Skin epidermis (tissue), 12 donors: Measurements from ENCODE around the gene KIR3DL3.
"Not testable (repeated sequence)": the region's sequence is repeated elsewhere in the genome, so short reads cannot be mapped to it uniquely, and the experiment has no call there.

Experiments used
- H3K27ac ChIP-seq, 21 experiments: fragments of 200-600 bp; sonication (generic) in 11 of 21; one replicate each; pipeline ENCODE4 v1.5.0; 2020; ENCODE audit warnings: mild to moderate bottlenecking in 3 of 21, inconsistent platforms in 2 of 21, moderate library complexity in 2 of 21
- H3K4me3 ChIP-seq, 7 experiments: fragments of 200-600 bp; sonication (generic) in 2 of 7; one replicate each; pipeline ENCODE4 v1.5.0; 2020; ENCODE audit warnings: inconsistent platforms in 2 of 7, mild to moderate bottlenecking in 2 of 7, moderate library complexity in 1 of 7

The KIR3DL3 gene

DNA sequence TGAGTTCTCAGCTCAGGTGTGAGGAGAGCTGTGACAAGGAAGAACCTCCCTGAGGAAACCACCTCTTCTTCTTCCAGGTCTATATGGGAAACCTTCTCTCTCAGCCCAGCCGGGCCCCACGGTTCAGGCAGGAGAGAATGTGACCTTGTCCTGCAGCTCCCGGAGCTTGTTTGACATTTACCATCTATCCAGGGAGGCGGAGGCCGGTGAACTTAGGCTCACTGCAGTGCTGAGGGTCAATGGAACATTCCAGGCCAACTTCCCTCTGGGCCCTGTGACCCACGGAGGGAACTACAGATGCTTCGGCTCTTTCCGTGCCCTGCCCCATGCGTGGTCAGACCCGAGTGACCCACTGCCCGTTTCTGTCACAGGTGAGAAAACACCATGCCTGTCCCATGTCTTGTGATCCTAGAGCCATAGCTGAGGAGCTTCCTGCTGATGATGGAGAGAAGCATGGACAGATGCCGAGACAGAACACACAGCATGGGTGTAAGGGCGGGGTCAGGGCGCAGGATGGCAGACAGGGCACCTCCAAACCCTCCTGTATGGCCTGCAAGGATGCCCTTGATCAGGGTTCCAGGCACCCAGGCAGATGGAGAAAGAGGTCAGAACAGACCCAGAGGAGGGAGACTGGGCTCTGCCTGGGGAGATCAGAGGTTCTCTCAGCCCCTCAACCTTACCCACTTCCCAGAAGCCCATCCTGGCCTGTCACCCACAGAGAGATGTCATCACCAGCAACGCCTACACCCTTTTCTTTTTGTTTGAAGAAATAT lies 5.4 kb downstream of the KIR3DL3 start:
- Histone ChIP-seq H3K4me3 (no peak overlapping the region), H3K27ac (no peak overlapping the region)

DNA sequence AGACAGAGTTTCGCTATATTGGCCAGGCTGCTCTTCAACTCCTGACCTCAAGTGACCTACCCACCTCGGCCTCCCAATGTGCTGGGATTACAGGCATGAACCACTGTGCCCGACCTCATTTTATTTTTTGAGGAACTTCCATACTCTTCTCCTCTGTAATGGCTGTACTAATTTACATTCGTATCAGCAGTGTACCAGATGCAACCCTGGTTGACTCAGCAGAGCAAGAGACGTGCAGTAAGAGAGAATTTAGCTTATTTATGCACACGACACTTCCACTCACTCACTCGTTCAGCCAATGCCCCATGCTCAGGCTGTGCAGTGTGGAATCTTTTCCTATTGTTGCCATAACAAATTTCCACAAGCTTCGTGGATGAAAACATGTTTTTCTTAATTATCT lies 6.9 kb downstream of the KIR3DL3 start:
- Histone ChIP-seq H3K27ac (no peak overlapping the region), H3K4me3 (no peak overlapping the region)

DNA sequence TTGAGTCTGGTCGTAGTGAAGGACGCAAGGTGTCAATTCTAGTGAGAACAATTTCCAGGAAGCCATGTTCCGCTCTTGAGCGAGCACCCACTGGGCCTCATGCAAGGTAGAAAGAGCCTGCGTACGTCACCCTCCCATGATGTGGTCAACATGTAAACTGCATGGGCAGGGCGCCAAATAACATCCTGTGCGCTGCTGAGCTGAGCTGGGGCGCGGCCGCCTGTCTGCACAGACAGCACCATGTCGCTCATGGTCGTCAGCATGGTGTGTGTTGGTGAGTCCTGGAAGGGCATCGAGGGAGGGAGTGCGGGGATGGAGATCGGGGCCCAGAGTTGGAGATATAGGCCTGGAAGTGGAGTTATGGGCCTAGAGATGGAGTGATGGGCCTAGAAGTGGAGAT lies 14.1 kb downstream of the KIR3DL3 start, which contains the start of gene KIR2DL3:
Gene KIR2DL3, plus strand, starts transcription at position 208 of the 400 bp plus-strand sequence. Its CDS starts 33 bp downstream, at position 241.
- H3K4me3 ChIP-seq = not testable (repeated sequence)

DNA sequence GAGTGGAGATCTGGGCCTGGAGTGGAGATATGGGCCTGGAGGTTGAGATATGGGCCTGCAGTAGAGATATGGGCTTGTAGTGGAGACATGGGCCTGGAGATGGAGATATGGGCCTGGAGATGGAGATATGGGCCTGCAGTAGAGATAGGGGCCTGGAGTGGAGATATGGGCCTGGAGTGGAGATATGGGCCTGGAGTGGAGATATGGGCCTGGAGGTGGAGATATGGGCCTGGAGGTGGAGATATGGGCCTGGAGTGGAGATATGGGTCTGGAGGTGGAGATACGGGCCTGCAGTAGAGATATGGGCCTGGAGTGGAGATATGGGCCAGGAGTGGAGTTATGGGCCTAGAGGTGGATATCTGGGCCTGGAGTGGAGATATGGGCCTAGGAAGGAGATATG lies 14.5 kb downstream of the KIR3DL3 start:
- no peak overlapping the region for H3K4me3 ChIP-seq
- no peak overlapping the region for H3K27ac ChIP-seq

More for the DNA sequence above, 14.1 kb downstream of the KIR3DL3 start, which contains the start of gene KIR2DL3:
- H3K27ac ChIP-seq = not testable (repeated sequence)

DNA sequence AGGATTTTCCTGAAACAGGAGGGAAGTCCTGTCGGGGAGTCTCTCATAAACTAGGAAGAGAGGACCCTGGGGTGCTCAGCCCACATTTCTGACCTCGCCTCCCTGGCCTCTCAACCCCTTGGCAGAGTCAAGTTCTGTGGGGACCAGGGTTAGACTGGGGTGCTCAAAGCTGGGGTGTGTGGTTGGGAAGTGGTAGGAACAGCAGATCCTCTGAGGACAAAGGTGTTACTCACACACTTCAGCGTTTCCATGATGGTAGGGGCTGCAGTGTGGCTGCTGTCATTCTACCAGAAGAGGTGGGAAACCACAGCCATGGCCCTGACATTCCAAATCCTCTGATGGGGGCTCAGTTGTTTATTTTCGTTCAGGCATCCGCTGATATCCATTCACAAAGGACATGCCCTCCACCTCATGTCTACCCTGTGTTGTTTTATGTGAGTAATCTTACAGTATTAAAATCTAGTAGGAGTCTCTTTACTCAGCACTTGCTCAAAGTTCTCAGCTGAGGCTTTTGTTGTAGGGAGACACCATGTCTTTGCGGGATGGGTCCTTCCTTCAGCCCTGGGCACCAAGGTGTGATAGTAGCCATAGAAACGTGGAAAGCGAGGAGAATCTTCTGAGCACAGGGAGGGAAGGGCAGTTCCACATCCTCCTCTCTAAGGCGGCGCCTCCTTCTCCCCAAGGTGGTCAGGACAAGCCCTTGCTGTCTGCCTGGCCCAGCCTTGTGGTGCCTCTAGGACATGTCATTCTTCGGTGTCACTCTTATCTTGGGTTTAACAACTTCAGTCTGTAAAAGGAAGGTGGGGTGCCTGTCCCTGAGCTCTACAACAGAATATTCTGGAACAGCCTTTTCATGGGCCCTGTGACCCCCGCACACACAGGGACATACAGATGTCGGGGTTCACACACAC lies 15.6 kb downstream of the KIR3DL3 start:
- Histone ChIP-seq H3K27ac (no peak overlapping the region), H3K4me3 (no peak overlapping the region)

DNA sequence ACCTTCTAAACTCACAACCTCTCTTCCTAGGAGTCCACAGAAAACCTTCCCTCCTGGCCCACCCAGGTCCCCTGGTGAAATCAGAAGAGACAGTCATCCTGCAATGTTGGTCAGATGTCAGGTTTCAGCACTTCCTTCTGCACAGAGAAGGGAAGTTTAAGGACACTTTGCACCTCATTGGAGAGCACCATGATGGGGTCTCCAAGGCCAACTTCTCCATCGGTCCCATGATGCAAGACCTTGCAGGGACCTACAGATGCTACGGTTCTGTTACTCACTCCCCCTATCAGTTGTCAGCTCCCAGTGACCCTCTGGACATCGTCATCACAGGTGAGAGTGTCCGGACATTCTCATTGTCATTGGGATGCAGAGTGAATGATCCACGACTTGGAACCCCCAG lies 17.7 kb downstream of the KIR3DL3 start:
- not testable (repeated sequence) for H3K4me3 ChIP-seq, H3K27ac ChIP-seq

DNA sequence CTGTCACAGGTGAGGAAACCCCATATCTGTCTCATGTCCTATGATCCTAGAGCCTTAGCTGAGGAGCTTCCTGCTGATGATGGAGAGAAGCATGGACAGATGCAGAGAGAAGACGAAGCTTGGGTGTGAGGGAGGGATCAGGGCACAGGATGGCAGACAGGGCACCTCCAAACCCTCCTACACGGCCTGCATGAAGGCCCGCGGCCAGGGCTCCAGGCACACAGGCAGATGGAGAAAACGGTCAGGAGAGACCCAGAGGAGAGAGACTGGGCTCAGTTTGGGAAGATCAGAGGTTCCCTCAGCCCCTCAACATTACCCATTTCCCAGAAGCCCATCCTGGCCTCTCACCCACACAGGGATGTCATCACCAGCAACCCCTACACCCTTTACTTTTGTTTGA lies 19.8 kb downstream of the KIR3DL3 start:
- H3K27ac ChIP-seq, H3K4me3 ChIP-seq: not testable (repeated sequence)

DNA sequence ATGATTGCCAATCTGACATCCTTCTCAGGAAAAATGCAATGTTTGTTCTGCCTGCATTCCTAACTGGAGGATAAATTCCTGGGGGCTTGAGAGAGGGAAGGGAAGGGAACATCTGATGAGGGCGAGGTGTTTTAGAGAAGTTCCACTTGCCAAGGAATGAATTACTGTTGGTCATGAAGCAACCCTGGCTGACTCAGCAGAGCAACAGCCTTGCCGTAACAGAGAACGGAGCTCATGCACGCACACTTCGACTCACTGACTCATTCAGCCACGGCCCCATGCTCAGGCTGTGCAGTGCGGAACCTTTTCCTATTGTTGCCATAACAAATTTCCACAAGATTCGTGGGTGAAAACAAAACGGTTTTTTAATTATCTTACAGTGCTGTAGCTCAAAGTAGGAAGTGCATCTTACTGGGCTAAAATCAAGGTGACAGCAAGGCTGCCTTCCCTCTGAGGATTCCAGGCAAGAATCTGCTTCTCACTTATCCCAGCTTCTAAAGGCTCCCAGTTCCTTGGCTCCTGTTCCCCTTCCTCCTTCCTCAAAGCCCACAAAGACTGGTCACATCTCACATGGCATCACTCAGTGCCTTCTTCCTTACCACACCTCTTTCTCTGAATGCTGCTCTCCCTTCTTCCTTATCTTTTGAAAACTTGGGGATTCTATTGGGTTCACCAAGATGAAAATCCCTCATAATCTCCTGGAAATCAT lies 23.5 kb downstream of the KIR3DL3 start:
- not testable (repeated sequence) for H3K4me3 ChIP-seq, H3K27ac ChIP-seq

DNA sequence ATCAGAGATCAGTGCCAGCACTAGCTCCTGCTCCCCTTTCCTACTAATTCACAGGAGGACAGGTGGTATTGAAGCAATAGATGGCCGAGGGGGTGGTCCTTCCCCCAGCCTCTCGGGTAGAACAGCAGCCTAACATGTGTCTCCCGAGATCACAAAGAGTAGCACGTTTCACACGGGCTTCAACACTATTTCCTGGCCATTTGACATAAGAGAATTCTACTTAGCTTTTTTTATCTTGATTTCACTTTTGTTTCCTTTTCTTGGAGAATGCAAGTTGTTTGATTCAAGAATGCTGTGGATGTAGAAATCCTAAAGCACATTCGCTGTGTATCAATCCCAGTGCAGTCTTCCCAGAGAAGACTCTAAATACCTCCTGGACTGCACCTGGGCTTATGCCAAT lies 26.0 kb downstream of the KIR3DL3 start:
- H3K4me3 ChIP-seq, H3K27ac ChIP-seq: not testable (repeated sequence)

DNA sequence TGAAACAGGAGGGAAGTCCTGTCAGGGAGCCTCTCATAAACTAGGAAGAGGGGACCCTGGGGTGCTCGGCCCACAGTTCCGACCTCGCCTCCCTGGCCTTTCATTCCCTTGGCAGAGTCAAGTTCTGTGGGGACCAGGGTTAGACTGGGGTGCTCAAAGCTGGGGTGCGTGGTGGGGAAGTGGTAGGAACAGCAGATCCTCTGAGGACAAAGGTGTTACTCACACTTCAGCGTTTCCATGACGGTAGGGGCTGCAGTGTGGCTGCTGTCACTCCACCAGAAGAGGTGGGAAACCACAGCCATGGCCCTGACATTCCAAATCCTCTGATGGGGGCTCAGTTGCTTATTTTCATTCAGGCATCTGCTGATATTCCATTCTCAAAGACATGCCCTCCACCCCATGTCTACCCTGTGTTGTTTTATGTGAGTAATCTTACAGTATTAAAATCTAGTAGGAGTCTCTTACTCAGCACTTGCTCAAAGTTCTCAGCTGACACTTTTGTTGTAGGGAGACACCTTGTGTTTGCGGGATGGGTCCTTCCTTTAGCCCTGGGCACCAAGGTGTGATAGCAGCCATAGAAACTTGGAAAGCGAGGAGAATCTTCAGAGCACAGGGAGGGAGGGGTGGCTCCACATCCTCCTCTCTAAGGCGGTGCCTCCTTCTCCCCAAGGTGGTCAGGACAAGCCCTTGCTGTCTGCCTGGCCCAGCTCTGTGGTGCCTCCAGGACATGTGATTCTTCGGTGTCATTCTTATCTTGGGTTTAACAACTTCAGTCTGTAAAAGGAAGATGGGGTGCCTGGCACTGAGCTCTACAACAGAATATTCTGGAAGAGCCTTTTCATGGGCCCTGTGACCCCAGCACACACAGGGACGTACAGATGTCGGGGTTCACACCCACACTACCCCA lies 32.2 kb downstream of the KIR3DL3 start:
- H3K27ac ChIP-seq, H3K4me3 ChIP-seq: not testable (repeated sequence)

DNA sequence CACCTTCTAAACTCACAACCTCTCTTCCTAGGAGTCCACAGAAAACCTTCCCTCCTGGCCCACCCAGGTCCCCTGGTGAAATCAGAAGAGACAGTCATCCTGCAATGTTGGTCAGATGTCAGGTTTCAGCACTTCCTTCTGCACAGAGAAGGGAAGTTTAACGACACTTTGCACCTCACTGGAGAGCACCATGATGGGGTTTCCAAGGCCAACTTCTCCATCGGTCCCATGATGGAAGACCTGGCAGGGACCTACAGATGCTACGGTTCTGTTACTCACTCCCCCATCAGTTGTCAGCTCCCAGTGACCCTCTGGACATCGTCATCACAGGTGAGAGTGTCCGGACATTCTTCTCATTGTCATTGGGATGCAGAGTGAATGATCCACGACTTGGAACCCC lies 34.3 kb downstream of the KIR3DL3 start:
- not testable (repeated sequence) for H3K4me3 ChIP-seq, H3K27ac ChIP-seq

DNA sequence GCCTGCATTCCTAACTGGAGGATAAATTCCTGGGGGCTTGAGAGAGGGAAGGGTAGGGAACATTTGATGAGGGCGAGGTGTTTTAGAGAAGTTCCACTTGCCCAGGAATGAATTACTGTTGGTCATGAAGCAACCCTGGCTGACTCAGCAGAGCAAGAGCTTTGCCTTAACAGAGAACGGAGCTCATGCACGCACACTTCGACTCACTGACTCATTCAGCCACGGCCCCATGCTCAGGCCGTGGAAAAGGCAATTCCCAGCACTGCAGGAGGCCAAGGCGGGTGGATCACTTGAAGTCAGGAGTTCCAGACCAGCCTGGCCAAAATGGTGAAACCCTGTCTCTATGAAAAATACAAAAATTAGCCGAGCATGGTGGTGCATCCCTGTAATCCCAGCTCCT lies 40.0 kb downstream of the KIR3DL3 start:
- H3K4me3 ChIP-seq, H3K27ac ChIP-seq: not testable (repeated sequence)

DNA sequence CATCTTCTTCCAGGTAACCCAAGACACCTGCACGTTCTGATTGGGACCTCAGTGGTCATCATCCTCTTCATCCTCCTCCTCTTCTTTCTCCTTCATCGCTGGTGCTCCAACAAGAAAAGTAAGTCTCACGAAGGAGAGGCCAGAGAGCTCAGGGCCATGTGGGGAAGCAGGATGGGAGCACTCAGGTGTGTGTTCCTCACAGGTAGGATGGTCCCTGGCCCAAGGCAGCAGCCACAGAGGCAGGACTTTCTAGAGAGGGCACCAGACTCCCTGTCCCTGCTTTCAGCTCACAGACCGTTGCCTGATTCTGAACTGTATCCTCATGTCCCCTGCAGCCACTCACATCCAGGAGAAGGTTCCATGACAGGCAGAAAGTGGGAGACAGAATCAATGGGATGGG lies 42.2 kb downstream of the KIR3DL3 start:
- not testable (repeated sequence) for H3K27ac ChIP-seq, H3K4me3 ChIP-seq

DNA sequence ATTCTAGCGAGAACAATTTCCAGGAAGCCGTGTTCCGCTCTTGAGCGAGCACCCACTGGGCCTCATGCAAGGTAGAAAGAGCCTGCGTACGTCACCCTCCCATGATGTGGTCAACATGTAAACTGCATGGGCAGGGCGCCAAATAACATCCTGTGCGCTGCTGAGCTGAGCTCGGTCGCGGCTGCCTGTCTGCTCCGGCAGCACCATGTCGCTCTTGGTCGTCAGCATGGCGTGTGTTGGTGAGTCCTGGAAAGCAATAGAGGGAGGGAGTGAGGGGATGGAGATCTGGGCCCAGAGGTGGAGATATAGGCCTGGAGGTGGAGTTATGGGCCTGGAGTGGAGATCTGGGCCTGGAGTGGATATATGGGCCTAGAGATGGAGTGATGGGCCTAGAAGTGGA lies 45.4 kb downstream of the KIR3DL3 start, which contains the start of gene KIR2DL1:
Gene KIR2DL1, plus strand, starts transcription at position 148 of the 400 bp plus-strand sequence. Its CDS starts 58 bp downstream, at position 206.
- H3K27ac ChIP-seq, H3K4me3 ChIP-seq: not testable (repeated sequence)

DNA sequence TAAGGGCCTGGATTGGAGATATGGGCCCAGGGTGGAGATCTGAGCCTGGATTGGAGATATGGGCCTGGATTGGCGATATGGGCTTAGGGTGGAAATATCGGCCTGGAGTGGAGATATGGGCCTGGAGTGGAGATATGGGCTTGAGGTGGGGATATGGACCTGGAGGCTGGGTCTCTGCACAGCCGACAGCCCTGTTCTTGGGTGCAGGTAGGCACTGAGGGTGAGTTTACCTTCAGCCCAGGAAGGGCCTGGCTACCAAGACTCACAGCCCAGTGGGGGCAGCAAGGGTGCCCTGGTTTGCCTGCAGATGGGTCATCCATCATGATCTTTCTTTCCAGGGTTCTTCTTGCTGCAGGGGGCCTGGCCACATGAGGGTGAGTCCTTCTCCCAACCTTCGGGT lies 46.3 kb downstream of the KIR3DL3 start:
- H3K27ac ChIP-seq, H3K4me3 ChIP-seq: not testable (repeated sequence)

DNA sequence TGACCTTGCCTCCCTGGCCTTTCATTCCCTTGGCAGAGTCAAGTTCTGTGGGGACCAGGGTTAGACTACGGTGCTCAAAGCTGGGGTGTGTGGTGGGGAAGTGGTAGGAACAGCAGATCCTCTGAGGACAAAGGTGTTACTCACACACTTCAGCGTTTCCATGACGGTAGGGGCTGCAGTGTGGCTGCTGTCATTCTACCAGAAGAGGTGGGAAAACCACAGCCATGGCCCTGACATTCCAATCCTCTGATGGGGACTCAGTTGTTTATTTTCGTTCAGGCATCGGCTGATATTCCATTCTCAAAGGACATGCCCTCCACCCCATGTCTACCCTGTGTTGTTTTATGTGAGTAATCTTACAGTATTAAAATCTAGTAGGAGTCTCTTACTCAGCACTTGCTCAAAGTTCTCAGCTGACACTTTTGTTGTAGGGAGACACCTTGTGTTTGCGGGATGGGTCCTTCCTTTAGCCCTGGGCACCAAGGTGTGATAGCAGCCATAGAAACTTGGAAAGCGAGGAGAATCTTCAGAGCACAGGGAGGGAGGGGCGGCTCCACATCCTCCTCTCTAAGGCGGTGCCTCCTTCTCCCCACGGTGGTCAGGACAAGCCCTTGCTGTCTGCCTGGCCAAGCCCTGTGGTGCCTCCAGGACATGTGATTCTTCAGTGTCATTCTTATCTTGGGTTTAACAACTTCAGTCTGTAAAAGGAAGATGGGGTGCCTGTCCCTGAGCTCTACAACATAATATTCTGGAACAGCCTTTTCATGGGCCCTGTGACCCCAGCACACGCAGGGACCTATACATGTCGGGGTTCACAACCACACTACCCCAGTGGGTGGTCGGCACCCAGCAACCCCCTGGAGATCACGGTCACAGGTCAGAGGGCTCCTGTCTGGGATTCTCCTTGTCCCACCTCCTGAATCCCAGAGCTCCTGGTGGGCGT lies 47.0 kb downstream of the KIR3DL3 start:
- not testable (repeated sequence) for H3K4me3 ChIP-seq, H3K27ac ChIP-seq

DNA sequence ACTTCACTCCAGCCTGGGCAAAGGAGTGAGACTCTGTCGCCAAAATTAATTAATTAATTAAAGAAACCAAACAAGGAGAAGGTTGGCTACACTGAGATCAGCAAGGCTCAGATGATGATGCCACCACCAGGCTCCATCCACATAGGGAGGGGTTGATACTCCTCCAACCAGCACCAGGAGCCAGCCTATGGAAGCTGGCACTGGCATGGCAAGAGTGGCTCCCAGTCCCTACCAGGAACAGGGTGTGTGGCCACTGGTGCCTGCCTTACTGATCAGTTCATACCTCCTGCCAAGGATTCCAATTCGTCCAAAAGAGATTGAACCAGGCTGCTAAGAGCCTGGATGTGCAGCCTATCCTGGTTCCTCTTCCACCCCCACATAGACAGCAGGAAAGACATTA lies 48.4 kb downstream of the KIR3DL3 start:
- H3K27ac ChIP-seq, H3K4me3 ChIP-seq: not testable (repeated sequence)
